Fibroblast of lung (primary cell): Measurements from ENCODE around the gene MACF1. TPM values are rescaled to one million over a fixed set of nuclear protein-coding genes. Genes with fewer than 3 reads are reported as not detected.
A peak's percentile ranks its signal among the peaks of the same experiment; 100 is the strongest.

ENCODE experiments used
- DNase-seq, 2 donors: peaks; one replicate each; pipeline versions ENCODE4 v3.0.0 to v3.0.0-alpha.2; 2010; ENCODE audit warnings: low read depth in 2 of 2
- H2AFZ ChIP-seq: 2 replicates; pipeline ENCODE4 v1.5.1; 2012; ENCODE audit warnings: low read length, control low read depth, inconsistent platforms
- H3K27ac ChIP-seq: 2 replicates; pipeline ENCODE4 v1.5.1; 2011; ENCODE audit warnings: low read length, control low read depth; ENCODE audit not compliant: insufficient read depth
- H3K27me3 ChIP-seq: 2 replicates; pipeline ENCODE4 v1.5.1; 2011; ENCODE audit warnings: mild to moderate bottlenecking, low read length; ENCODE audit not compliant: control insufficient read depth, insufficient read depth
- H3K36me3 ChIP-seq: 2 replicates; pipeline ENCODE4 v1.5.1; 2011; ENCODE audit warnings: low read length; ENCODE audit not compliant: control insufficient read depth, insufficient read depth
- H3K4me1 ChIP-seq: 2 replicates; pipeline ENCODE4 v1.5.1; 2011; ENCODE audit warnings: low read length; ENCODE audit not compliant: control insufficient read depth, insufficient read depth; ENCODE audit errors: extremely low read depth
- H3K4me2 ChIP-seq: 2 replicates; pipeline ENCODE4 v1.5.1; 2011; ENCODE audit warnings: low read length, control low read depth; ENCODE audit not compliant: insufficient read depth; ENCODE audit errors: extremely low read depth
- H3K4me3 ChIP-seq, 4 experiments: fragments of 200-600 bp in 1 of 4; sonication (generic) in 1 of 4; replicated peaks in 1 of 4; 2 replicates each; pipeline ENCODE4 v1.5.1; 2011 to 2016; ENCODE audit warnings: low read length in 4 of 4, low read depth in 3 of 4, mild to moderate bottlenecking in 3 of 4, control low read depth in 2 of 4, inconsistent platforms in 1 of 4, mixed read lengths in 1 of 4; ENCODE audit not compliant: insufficient read depth in 1 of 4; ENCODE audit errors: control extremely low read depth in 1 of 4
- H3K79me2 ChIP-seq: 2 replicates; pipeline ENCODE4 v1.5.1; 2012; ENCODE audit warnings: mild to moderate bottlenecking, low read length, inconsistent platforms; ENCODE audit not compliant: control insufficient read depth, insufficient read depth
- H3K9ac ChIP-seq: 2 replicates; pipeline ENCODE4 v1.5.1; 2011; ENCODE audit warnings: mild to moderate bottlenecking, low read length, control low read depth; ENCODE audit not compliant: insufficient read depth
- H3K9me3 ChIP-seq: 2 replicates; pipeline ENCODE4 v1.5.1; 2012; ENCODE audit warnings: low read depth, low read length; ENCODE audit not compliant: control insufficient read depth, insufficient read depth
- H4K20me1 ChIP-seq: 2 replicates; pipeline ENCODE4 v1.5.1; 2011; ENCODE audit warnings: low read length; ENCODE audit not compliant: control insufficient read depth, insufficient read depth; ENCODE audit errors: extremely low read depth
- CTCF ChIP-seq, 2 donors: IDR thresholded peaks in 1 of 2; conservative IDR thresholded peaks in 1 of 2; 1 replicate in 1 of 2; 2 replicates in 1 of 2; pipeline ENCODE4 v1.5.1; 2011 to 2012; ENCODE audit warnings: low read length in 2 of 2, control low read depth in 1 of 2, inconsistent platforms in 1 of 2, low read depth in 1 of 2, mild to moderate bottlenecking in 1 of 2
- EZH2 ChIP-seq: IDR thresholded peaks from 2 replicates; pipeline ENCODE4 v1.5.1; 2012; ENCODE audit warnings: low read length, control low read depth, mild to moderate bottlenecking; ENCODE audit errors: missing control alignments
- polyA plus RNA-seq, 2 donors: library from polyadenylated mRNA; depleted of rRNA in 1 of 2; stranded (reverse) in 1 of 2; unstranded in 1 of 2; fragments of >200 nt; gene quantifications; 2 replicates each; pipeline ENCODE4 v1.2.1, GENCODE V29; 2011 to 2012; ENCODE audit warnings: missing spikeins in 1 of 2
- total RNA-seq: library from RNA; depleted of rRNA; stranded (reverse); fragments of >200 nt; gene quantifications from 2 replicates; pipeline ENCODE4 v1.2.1, GENCODE V29; 2014

Gene MACF1
- total and polyA plus RNA-seq, 2 donors (not counting 1 experiment from before 2014, with no cell fraction given) = 178 to 414 TPM

GRCh38 chr1:39294531-39294930 is 90.0 kb downstream of the MACF1 start:
- Histone ChIP-seq H3K4me1 (no peaks in the 10 kb centered on the region), H2AFZ (no peak overlapping the region), H3K4me3 (no peak overlapping the region), H3K27me3 (no peaks in the 10 kb centered on the region), H3K9me3 (no peaks in the 10 kb centered on the region), H3K4me2 (no peak overlapping the region), H3K36me3 (peaks cover 14% of the 10 kb centered on the region), H3K9ac (no peak overlapping the region), H3K27ac (no peak overlapping the region), H4K20me1 (no peaks in the 10 kb centered on the region), H3K79me2 (no peaks in the 10 kb centered on the region)
- peak in 1 of 2 donors; percentile 25 for DNase-seq
- no peak for TF ChIP-seq CTCF (conservative IDR thresholded peaks at IDR 0.05 in 1 of 2, IDR thresholded peaks at IDR 0.05 in 1 of 2; ENCODE audit: low read depth in 1 of 2, low read length in 2 of 2)
- no peak for TF ChIP-seq EZH2

DNA sequence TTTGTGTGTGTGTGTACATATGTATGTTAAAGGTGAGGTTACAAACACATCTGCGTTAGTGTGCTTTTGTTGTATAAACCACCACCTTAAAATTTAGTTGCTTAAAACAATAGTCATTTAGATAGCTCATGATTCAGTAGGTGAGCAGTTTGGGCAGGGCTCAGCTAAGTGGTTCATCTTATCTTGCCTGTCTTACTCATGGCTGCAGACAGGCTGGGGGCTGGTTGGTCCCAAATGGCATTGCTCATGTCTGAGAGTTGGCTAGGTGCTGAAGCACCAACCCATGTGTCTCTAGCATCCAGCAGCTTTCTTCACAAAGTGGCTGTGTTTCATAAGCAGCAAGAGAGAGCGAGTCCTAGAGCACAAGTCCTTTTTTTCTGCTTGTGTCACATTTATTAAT is 91.4 kb downstream of the MACF1 start:
- Histone ChIP-seq H3K9me3 (no peaks in the 10 kb centered on the region), H3K4me3 (no peak overlapping the region), H3K79me2 (no peaks in the 10 kb centered on the region), H3K27ac (no peak overlapping the region), H3K4me1 (no peaks in the 10 kb centered on the region), H3K27me3 (no peaks in the 10 kb centered on the region), H2AFZ (no peak overlapping the region), H3K9ac (no peak overlapping the region), H3K36me3 (peaks cover 14% of the 10 kb centered on the region), H3K4me2 (no peak overlapping the region), H4K20me1 (no peaks in the 10 kb centered on the region)
- DNase-seq = peak in 1 of 2 donors; percentile 48
- TF ChIP-seq EZH2 = no peak
- no peak for TF ChIP-seq CTCF (conservative IDR thresholded peaks at IDR 0.05 in 1 of 2, IDR thresholded peaks at IDR 0.05 in 1 of 2; ENCODE audit: low read depth in 1 of 2, low read length in 2 of 2)

GRCh38 chr1:39297551-39297950 is 93.1 kb downstream of the MACF1 start:
- Histone ChIP-seq H3K36me3 (peaks cover 8% of the 10 kb centered on the region), H3K9me3 (no peaks in the 10 kb centered on the region), H4K20me1 (no peaks in the 10 kb centered on the region), H3K4me3 (no peak overlapping the region), H3K79me2 (no peaks in the 10 kb centered on the region), H3K9ac (no peak overlapping the region), H3K4me2 (no peak overlapping the region), H3K27me3 (no peaks in the 10 kb centered on the region), H2AFZ (no peak overlapping the region), H3K27ac (no peak overlapping the region), H3K4me1 (no peaks in the 10 kb centered on the region)
- peak; percentile 47 to 82 for DNase-seq
- TF ChIP-seq EZH2 = no peak
- no peak for TF ChIP-seq CTCF (conservative IDR thresholded peaks at IDR 0.05 in 1 of 2, IDR thresholded peaks at IDR 0.05 in 1 of 2; ENCODE audit: low read depth in 1 of 2, low read length in 2 of 2)
